HepG2 (cell line): ENCODE measurements around the gene DPF1.

Experiments
- AGO2 ChIP-seq: fragments of 200-400 bp; formaldehyde crosslinking; optimal IDR thresholded peaks from 2 replicates; pipeline ENCODE3; 2017; ENCODE audit warnings: mild to moderate bottlenecking, low read depth, low read length, moderate library complexity
- EP300 ChIP-seq, 3 experiments: sonication (generic) in 1 of 3; formaldehyde crosslinking in 1 of 3; IDR thresholded peaks; 2 replicates each; pipeline versions ENCODE4 v1.5.1 to v1.6.1; 2011 to 2020; ENCODE audit warnings: low read depth in 2 of 3, low read length in 2 of 3, borderline replicate concordance in 1 of 3, improper control_type of control experiment in 1 of 3, mild to moderate bottlenecking in 1 of 3, missing genetic modification reagents in 1 of 3, moderate library complexity in 1 of 3
- ETV6 ChIP-seq: sonication (generic); formaldehyde crosslinking; conservative IDR thresholded peaks from 2 replicates; pipeline ENCODE4 v1.4.0; 2020; ENCODE audit warnings: missing genetic modification reagents
- GTF3A ChIP-seq: sonication (generic); formaldehyde crosslinking; conservative IDR thresholded peaks from 2 replicates; pipeline ENCODE4 v1.4.0; 2020; ENCODE audit warnings: mild to moderate bottlenecking, missing genetic modification reagents
- HIVEP1 ChIP-seq: sonication (generic); formaldehyde crosslinking; IDR thresholded peaks from 2 replicates; pipeline ENCODE4 v1.4.0; 2020; ENCODE audit warnings: mild to moderate bottlenecking, missing genetic modification reagents
- HNF4A ChIP-seq: sonication (generic); formaldehyde crosslinking; IDR thresholded peaks from 2 replicates; pipeline ENCODE4 v1.4.0; 2020; ENCODE audit warnings: missing genetic modification reagents
- TEAD3 ChIP-seq: optimal IDR thresholded peaks from 2 replicates; pipeline ENCODE3; 2016; ENCODE audit warnings: borderline replicate concordance
- ZNF766 ChIP-seq: sonication (generic); formaldehyde crosslinking; IDR thresholded peaks from 2 replicates; pipeline ENCODE4 v1.5.0; 2020; ENCODE audit warnings: missing genetic modification reagents, borderline replicate concordance
- ZNF891 ChIP-seq: sonication (generic); formaldehyde crosslinking; IDR thresholded peaks from 2 replicates; pipeline ENCODE4 v1.5.0; 2020; ENCODE audit warnings: mild to moderate bottlenecking, missing genetic modification reagents
- TF ChIP-seq, protein P1 (sequence below): sonication (generic); formaldehyde crosslinking; IDR thresholded peaks from 2 replicates; pipeline ENCODE4 v1.8.0; 2022; ENCODE audit warnings: mild to moderate bottlenecking, missing genetic modification reagents
- TF ChIP-seq, protein P2 (sequence below): sonication (generic); formaldehyde crosslinking; IDR thresholded peaks from 2 replicates; pipeline ENCODE4 v1.5.0; 2020; ENCODE audit warnings: missing genetic modification reagents, mild to moderate bottlenecking, borderline replicate concordance

DNA sequence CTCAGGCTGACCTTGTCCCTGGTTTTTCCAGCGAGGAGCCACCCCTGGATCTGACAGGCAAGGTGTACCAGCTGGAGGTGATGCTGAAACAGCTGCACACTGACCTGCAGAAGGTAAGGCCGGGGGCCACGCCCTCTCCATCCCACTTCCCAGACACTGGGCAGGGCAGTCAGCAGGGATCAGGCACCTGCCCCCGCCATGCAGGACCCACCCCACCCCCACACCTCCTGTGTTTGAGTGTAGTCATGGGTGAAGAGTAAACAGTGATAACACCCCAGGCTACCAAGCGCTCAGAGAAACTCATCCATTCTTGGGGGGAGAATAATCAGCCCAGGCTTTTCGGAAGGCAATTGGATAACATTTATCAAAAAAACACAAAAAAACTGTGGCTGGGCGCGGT lies 19.9 kb downstream of the DPF1 start:
- TF ChIP-seq GTF3A (CRISPR knock-in tag) (no peak), TEAD3 (CRISPR knock-in tag) (no peak), ETV6 (no peak), HNF4A (CRISPR knock-in tag) (no peak), ZNF891 (CRISPR knock-in tag) (no peak), EP300 (IDR thresholded peaks at IDR 0.05; ENCODE audit: low read depth in 2 of 2, low read length in 2 of 2) (no peak), EP300 (CRISPR knock-in tag; IDR thresholded peaks at IDR 0.05; ENCODE audit: borderline replicate concordance) (no peak), AGO2 (no peak), ZNF766 (no peak), HIVEP1 (CRISPR knock-in tag) (no peak)
- TF ChIP-seq, protein P1, sequence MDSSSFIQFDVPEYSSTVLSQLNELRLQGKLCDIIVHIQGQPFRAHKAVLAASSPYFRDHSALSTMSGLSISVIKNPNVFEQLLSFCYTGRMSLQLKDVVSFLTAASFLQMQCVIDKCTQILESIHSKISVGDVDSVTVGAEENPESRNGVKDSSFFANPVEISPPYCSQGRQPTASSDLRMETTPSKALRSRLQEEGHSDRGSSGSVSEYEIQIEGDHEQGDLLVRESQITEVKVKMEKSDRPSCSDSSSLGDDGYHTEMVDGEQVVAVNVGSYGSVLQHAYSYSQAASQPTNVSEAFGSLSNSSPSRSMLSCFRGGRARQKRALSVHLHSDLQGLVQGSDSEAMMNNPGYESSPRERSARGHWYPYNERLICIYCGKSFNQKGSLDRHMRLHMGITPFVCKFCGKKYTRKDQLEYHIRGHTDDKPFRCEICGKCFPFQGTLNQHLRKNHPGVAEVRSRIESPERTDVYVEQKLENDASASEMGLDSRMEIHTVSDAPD (CRISPR knock-in tag), result no peak
- TF ChIP-seq, protein P2, sequence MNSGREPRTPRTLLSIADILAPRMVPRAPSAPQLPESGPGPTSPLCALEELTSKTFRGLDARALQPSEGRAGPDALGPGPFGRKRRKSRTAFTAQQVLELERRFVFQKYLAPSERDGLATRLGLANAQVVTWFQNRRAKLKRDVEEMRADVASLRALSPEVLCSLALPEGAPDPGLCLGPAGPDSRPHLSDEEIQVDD (CRISPR knock-in tag), result no peak
